ENCODE measurements around the gene ITGB5. TPM values are rescaled to one million over a fixed set of nuclear protein-coding genes. Genes with fewer than 3 reads are reported as not detected.

Gene ITGB5
- total RNA-seq, 6 experiments from 2014 or later, result 61.3 to 125 (median 98.4) TPM

GRCh38 chr3:124809039-124809438 is 78.1 kb downstream of the ITGB5 start:
- intact Hi-C loops (cut with DNase I), result no loop called here
- H3K4me3 ChIP-seq, result no peak overlapping the region
- peaks cover 0 to 34% (median 10%) of the 10 kb centered on the region in 4 donors for H3K4me1 ChIP-seq
- DNase-seq (no peak), ATAC-seq (no peak)
- 61% methylated on average over 2 of the region's 3 CpGs for WGBS (ENCODE audit: insufficient coverage, low coverage, low lambda C conversion rate, missing lambda C conversion rate)
- no peak overlapping the region for H3K27ac ChIP-seq
- H3K27me3 ChIP-seq, result no peaks in the 10 kb centered on the region
- H3K36me3 ChIP-seq, result peaks cover 0 to 7% (median 0%) of the 10 kb centered on the region in 4 donors
- no peak for TF ChIP-seq POLR2A (IDR thresholded peaks at IDR 0.05)
- no peak for TF ChIP-seq CTCF (IDR thresholded peaks at IDR 0.05)
- no peaks in the 10 kb centered on the region for H3K9me3 ChIP-seq

DNA sequence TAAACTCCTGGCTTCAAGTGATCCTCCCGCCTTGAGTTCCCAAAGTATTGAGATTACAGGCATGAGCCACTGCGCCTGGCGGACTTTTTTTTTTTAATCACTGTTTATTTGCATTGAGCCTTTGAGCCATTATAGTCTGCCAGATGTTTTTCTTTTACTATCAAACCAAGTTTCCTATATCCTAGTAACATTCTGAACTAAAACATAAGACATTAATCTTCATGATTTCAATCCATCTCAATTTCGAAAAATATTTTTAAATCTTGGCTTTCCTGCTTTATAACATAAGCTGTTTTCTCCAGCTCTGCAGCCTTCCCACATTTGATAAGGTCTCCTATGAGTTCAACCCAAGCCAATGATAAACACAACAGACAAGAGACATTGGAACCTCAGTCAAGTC is 81.5 kb downstream of the ITGB5 start:
- H3K4me3 ChIP-seq, result no peak overlapping the region
- TF ChIP-seq CTCF (IDR thresholded peaks at IDR 0.05) (no peak), POLR2A (IDR thresholded peaks at IDR 0.05) (no peak)
- H3K36me3 ChIP-seq, result peaks cover 0 to 12% (median 0%) of the 10 kb centered on the region in 4 donors
- DNase-seq (no peak), ATAC-seq (no peak)
- intact Hi-C loops (cut with DNase I), result no loop called here
- H3K4me1 ChIP-seq, result peaks cover 0 to 13% (median 4%) of the 10 kb centered on the region in 4 donors
- H3K9me3 ChIP-seq, result no peaks in the 10 kb centered on the region
- H3K27me3 ChIP-seq, result no peaks in the 10 kb centered on the region
- no peak overlapping the region for H3K27ac ChIP-seq
- 85% methylated on average over 4 of the region's 4 CpGs for WGBS (ENCODE audit: insufficient coverage, low coverage, low lambda C conversion rate, missing lambda C conversion rate)

DNA sequence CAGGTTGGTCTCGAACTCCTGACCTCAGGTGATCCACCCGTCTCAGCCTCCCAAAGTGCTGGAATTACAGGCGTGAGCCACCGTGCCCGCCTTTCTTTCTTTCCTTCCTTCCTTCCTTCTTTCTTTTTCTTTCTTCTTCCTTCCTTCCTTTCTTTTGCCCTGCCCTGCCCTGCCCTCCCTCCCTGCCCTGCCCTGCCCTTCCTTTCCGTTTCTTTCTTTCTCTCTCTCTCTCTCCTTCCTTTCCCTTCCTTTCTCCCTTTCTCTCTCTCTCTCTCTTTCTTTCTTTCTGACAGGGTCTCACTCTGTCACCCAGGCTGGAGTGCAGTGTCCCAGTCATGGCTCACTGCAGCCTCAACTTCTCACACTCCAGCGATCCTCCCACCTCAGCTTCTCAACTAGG is 82.3 kb downstream of the ITGB5 start:
- TF ChIP-seq CTCF (IDR thresholded peaks at IDR 0.05), result no peak
- TF ChIP-seq POLR2A (IDR thresholded peaks at IDR 0.05), result no peak
- Histone ChIP-seq H3K4me1 (peaks cover 0 to 18% (median 8%) of the 10 kb centered on the region in 4 donors), H3K36me3 (peaks cover 0 to 12% (median 0%) of the 10 kb centered on the region in 4 donors), H3K9me3 (no peaks in the 10 kb centered on the region), H3K27me3 (no peaks in the 10 kb centered on the region), H3K4me3 (no peak overlapping the region), H3K27ac (no peak overlapping the region)
- ATAC-seq (no peak), DNase-seq (no peak)
- intact Hi-C loops (cut with DNase I), result no loop called here
- WGBS (ENCODE audit: insufficient coverage, low coverage, low lambda C conversion rate, missing lambda C conversion rate), result 81% methylated on average over 7 of the region's 7 CpGs

DNA sequence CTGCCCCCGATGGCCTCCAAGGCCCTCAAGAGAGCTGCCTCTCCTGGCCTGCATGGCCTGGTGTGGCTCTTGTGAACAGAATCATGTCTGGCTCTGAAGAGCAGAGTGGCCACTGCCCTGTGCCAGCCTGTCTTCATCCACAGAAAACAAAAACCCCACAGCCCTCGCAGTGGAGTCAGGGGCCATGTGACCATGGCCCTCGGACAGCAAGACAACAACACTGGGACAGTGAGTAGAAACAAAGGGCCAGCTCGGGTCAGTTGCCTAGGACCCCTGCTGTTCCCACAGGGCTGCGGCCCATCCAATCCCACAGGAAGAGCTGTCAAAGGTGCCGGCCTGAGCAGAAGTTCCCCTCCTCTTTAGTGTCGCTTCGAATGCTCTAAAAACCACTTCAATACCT is 84.5 kb downstream of the ITGB5 start:
- Histone ChIP-seq H3K27me3 (no peaks in the 10 kb centered on the region), H3K27ac (no peak overlapping the region), H3K9me3 (no peaks in the 10 kb centered on the region), H3K4me1 (peaks cover 0 to 23% (median 9%) of the 10 kb centered on the region in 4 donors), H3K36me3 (peaks cover 0 to 5% (median 0%) of the 10 kb centered on the region in 4 donors), H3K4me3 (no peak overlapping the region)
- ATAC-seq, result no peak
- 81% methylated on average over 3 of the region's 8 CpGs for WGBS (ENCODE audit: insufficient coverage, low coverage, low lambda C conversion rate, missing lambda C conversion rate)
- DNase-seq, result no peak
- intact Hi-C loops (cut with DNase I), result no loop called here
- TF ChIP-seq CTCF (IDR thresholded peaks at IDR 0.05) (no peak), POLR2A (IDR thresholded peaks at IDR 0.05) (no peak)

All from right lobe of liver (tissue), 6 donors.